Breast epithelium (tissue), 4 donors: ENCODE results near the gene PMEPA1. TPM values are rescaled to one million over a fixed set of nuclear protein-coding genes. Genes with fewer than 3 reads are reported as not detected.

Source experiments
- DNase-seq, 2 donors: peaks; one replicate each; pipeline ENCODE4 v3.0.0-alpha.2; 2019; ENCODE audit warnings: low spot score in 2 of 2
- H3K27ac ChIP-seq, 2 donors: fragments of 200-600 bp; sonication (generic) in 1 of 2; one replicate each; pipeline ENCODE4 v1.5.1; 2016 to 2019; ENCODE audit warnings: mild to moderate bottlenecking in 1 of 2
- H3K27me3 ChIP-seq, 2 donors: fragments of 200-600 bp; sonication (generic) in 1 of 2; one replicate each; pipeline versions ENCODE4 v1.5.1 to v1.6.0; 2017 to 2019; ENCODE audit warnings: control low read depth in 1 of 2, mild to moderate bottlenecking in 1 of 2
- H3K36me3 ChIP-seq: fragments of 200-600 bp; one replicate; pipeline ENCODE4 v1.5.1; 2019
- H3K4me1 ChIP-seq, 2 donors: fragments of 200-600 bp; sonication (generic); one replicate each; pipeline ENCODE4 v1.5.1; 2016 to 2019; ENCODE audit warnings: control low read depth in 1 of 2
- H3K4me3 ChIP-seq, 3 donors: fragments of 200-600 bp; sonication (generic); 1 replicate in 2 of 3; 2 replicates in 1 of 3; pipeline ENCODE4 v1.5.1; 2016 to 2019; ENCODE audit warnings: mild to moderate bottlenecking in 3 of 3, moderate library complexity in 2 of 3
- H3K9me3 ChIP-seq, 2 donors: fragments of 200-600 bp; sonication (generic) in 1 of 2; one replicate each; pipeline ENCODE4 v1.5.1; 2016 to 2019; ENCODE audit warnings: control low read depth in 1 of 2
- POLR2A ChIP-seq: fragments of 450-650 bp; IDR thresholded peaks from one replicate; pipeline ENCODE4 v1.6.1; 2016; ENCODE audit warnings: antibody characterized with exemption, mild to moderate bottlenecking, moderate library complexity
- POLR2AphosphoS5 ChIP-seq, 3 donors: sonication (generic); formaldehyde crosslinking; IDR thresholded peaks; one replicate each; pipeline ENCODE4 v1.6.1; 2017; ENCODE audit warnings: antibody characterized with exemption in 3 of 3
- intact Hi-C: fragments of 100-400 bp; cut with DNase I; formaldehyde crosslinking; loops from one replicate; pipeline ENCODE4 v1.15.1; 2023; ENCODE audit warnings: low total_unique reads
- total RNA-seq, 3 donors: library from RNA; depleted of rRNA; stranded (reverse); fragments of >200 nt; gene quantifications; one replicate each; pipeline ENCODE4 v1.1.0, GENCODE V29; 2016
- TF ChIP-seq, protein P1 (sequence below), 3 donors: fragments of 450-650 bp; IDR thresholded peaks; one replicate each; pipeline ENCODE4 v1.5.1; 2016 to 2017; ENCODE audit warnings: antibody characterized with exemption in 3 of 3, mild to moderate bottlenecking in 3 of 3, moderate library complexity in 3 of 3

PMEPA1 gene
- total RNA-seq, 3 donors from 2014 or later: 9.2 to 13.2 (median 13.1) TPM

DNA sequence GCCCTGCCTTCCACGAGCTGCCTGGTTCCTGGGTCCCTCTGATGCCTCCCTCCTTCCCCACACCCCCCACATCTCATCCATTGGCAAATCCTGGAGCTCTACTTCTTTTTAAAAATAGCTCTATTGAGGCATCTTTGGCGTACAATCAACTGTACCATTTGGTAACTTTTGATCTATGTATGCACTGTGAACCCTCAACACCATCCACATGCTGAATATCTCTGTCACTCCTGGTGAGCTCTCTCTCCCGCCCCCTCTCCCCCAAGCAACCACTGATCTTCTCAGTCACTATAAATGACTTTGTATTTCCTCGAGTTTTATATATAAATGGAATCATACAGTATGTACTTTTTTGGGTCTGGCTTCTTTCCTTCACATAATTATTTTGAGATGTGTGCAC, 22.4 kb upstream of the PMEPA1 start:
- H3K27ac ChIP-seq: no peak overlapping the region
- intact Hi-C loops: no loop called here
- DNase-seq: no peak
- no peak overlapping the region for H3K4me3 ChIP-seq
- no peak for TF ChIP-seq POLR2A
- TF ChIP-seq POLR2AphosphoS5 (IDR thresholded peaks at IDR 0.05): no peak
- TF ChIP-seq, protein P1, sequence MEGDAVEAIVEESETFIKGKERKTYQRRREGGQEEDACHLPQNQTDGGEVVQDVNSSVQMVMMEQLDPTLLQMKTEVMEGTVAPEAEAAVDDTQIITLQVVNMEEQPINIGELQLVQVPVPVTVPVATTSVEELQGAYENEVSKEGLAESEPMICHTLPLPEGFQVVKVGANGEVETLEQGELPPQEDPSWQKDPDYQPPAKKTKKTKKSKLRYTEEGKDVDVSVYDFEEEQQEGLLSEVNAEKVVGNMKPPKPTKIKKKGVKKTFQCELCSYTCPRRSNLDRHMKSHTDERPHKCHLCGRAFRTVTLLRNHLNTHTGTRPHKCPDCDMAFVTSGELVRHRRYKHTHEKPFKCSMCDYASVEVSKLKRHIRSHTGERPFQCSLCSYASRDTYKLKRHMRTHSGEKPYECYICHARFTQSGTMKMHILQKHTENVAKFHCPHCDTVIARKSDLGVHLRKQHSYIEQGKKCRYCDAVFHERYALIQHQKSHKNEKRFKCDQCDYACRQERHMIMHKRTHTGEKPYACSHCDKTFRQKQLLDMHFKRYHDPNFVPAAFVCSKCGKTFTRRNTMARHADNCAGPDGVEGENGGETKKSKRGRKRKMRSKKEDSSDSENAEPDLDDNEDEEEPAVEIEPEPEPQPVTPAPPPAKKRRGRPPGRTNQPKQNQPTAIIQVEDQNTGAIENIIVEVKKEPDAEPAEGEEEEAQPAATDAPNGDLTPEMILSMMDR (IDR thresholded peaks at IDR 0.05): no peak
- no peaks in the 10 kb centered on the region for H3K36me3 ChIP-seq
- no peaks in the 10 kb centered on the region for H3K9me3 ChIP-seq
- no peaks in the 10 kb centered on the region for H3K4me1 ChIP-seq
- H3K27me3 ChIP-seq: no peaks in the 10 kb centered on the region

DNA sequence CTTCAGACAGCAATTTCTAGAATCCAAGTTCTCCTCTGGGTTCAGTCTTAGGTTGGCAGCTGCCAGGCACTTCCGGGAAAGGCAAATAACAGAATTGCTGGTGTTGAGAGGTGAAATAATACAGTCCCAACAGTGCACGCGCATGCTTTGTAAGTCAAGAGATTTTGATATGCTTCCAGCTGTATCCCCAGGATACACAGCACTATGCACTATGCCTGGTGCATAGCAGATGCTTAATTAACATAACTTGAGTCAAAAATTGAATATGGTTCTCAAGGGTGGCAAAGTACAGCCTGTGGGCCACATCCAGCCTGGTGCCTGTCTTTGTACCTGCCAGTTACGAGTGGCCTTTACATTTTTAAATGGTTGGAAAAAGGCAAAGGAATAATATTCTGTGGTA, 18.9 kb upstream of the PMEPA1 start:
- Histone ChIP-seq H3K9me3 (no peaks in the 10 kb centered on the region), H3K27ac (no peak overlapping the region), H3K36me3 (no peaks in the 10 kb centered on the region), H3K27me3 (no peaks in the 10 kb centered on the region), H3K4me3 (no peak overlapping the region), H3K4me1 (no peaks in the 10 kb centered on the region)
- TF ChIP-seq, protein P1 (IDR thresholded peaks at IDR 0.05): no peak
- TF ChIP-seq POLR2AphosphoS5 (IDR thresholded peaks at IDR 0.05) (no peak), POLR2A (no peak)
- intact Hi-C loops: no loop called here
- DNase-seq: no peak

DNA sequence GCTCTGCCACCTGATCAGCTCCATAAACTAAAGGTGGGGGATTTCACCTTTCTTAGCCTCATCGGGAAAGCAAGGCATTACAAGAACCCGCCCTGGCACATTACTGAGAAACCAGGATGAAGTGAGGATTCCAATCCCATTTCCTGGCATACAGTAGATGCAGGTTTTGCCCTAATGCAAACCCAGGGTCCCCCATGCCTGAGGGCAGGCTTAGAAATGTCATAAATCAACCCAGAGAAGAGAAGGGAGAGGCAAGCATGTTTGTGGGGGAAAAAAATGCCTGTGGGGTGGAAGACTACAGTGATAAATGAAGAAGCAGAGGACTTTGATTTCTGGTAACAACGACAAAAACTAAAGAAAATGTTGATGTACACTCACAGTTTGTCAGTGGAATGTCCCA, 18.0 kb upstream of the PMEPA1 start:
- no peak overlapping the region for H3K27ac ChIP-seq
- no peaks in the 10 kb centered on the region for H3K36me3 ChIP-seq
- intact Hi-C loops: no loop called here
- DNase-seq: no peak
- no peaks in the 10 kb centered on the region for H3K27me3 ChIP-seq
- H3K4me3 ChIP-seq: no peak overlapping the region
- TF ChIP-seq POLR2AphosphoS5 (IDR thresholded peaks at IDR 0.05): no peak
- no peak for TF ChIP-seq POLR2A
- TF ChIP-seq, protein P1 (IDR thresholded peaks at IDR 0.05): no peak
- no peaks in the 10 kb centered on the region for H3K4me1 ChIP-seq
- H3K9me3 ChIP-seq: no peaks in the 10 kb centered on the region

DNA sequence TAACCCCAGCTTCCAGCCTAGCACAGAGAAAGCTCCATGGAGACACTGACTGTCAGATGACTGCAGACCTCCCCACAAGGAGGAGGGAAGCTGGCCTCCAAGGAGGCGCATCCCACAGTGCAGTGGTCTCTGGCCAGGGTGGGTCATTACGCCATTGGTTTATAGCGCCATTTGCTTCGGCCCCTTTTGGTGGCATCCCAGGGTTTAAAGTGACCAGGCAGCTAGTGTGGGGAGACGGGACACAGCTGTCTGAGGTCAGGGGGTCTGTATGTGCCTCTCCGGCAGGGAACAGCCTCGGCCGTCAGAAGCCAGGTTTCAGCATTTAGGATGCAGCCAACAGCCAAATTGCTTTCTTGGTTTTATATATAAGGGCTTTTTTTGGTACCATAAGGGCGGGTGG, 15.8 kb upstream of the PMEPA1 start:
- H3K4me3 ChIP-seq: no peak overlapping the region
- DNase-seq: no peak
- H3K4me1 ChIP-seq: no peaks in the 10 kb centered on the region
- H3K27ac ChIP-seq: no peak overlapping the region
- TF ChIP-seq POLR2AphosphoS5 (IDR thresholded peaks at IDR 0.05) (no peak), POLR2A (no peak)
- TF ChIP-seq, protein P1 (IDR thresholded peaks at IDR 0.05): no peak
- no peaks in the 10 kb centered on the region for H3K27me3 ChIP-seq
- no peaks in the 10 kb centered on the region for H3K36me3 ChIP-seq
- H3K9me3 ChIP-seq: no peaks in the 10 kb centered on the region
- intact Hi-C loops: no loop called here

DNA sequence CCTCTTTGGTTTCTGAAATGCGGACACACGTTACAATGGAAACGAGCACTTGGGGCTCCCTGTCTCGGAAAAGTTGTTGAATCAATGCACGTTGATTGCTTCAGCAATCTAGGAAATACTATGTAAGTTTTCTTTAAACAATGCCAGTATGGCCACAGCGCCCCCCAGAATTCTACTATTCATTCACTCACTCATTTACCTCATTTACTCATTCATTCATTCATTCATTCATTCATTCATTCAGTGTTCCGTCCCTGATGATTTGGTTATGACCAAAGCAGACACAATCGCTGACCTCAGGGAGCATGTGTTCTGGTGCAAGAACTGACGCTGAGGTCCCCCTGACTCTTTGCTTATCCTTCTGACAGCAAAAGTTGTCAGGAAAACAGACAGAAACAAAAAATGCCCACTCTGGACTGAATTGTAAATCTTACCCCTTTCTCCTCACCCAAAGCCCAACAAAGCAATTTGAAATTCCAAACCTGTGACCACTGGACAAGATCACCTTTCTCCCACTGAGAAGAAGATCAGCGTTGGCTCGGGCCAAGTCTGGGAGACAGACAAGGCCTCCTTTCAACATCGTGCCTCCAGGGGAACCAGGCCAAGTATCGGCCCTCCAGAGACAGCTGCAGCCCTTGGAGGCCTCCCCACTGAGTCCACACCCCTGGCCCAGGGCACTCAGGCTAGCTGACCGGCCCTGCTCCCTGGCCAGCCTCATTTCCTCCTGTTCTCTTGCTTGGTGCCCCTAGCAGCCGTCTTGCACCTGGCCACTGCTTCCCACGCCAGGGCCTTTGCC, 15.0 kb upstream of the PMEPA1 start:
- no peak overlapping the region for H3K4me3 ChIP-seq
- H3K27me3 ChIP-seq: no peaks in the 10 kb centered on the region
- H3K4me1 ChIP-seq: no peaks in the 10 kb centered on the region
- intact Hi-C loops: no loop called here
- H3K27ac ChIP-seq: no peak overlapping the region
- no peaks in the 10 kb centered on the region for H3K36me3 ChIP-seq
- no peak for TF ChIP-seq POLR2A
- TF ChIP-seq POLR2AphosphoS5 (IDR thresholded peaks at IDR 0.05): no peak
- TF ChIP-seq, protein P1 (IDR thresholded peaks at IDR 0.05): no peak
- H3K9me3 ChIP-seq: no peaks in the 10 kb centered on the region
- no peak for DNase-seq
